Measurements from ENCODE around the gene AAMP.

- TF ChIP-seq FOXA1 (IDR thresholded peaks at IDR 0.05) (no peak), ZNF384 (IDR thresholded peaks at IDR 0.05) (no peak), BHLHE40 (IDR thresholded peaks at IDR 0.05; ENCODE audit: borderline replicate concordance) (no peak), SP1 (IDR thresholded peaks at IDR 0.05) (no peak), FOXM1 (IDR thresholded peaks at IDR 0.05; ENCODE audit: borderline replicate concordance) (no peak), ARNT (IDR thresholded peaks at IDR 0.05) (no peak), CTBP1 (IDR thresholded peaks at IDR 0.05; ENCODE audit: borderline replicate concordance) (no peak)
Measured at GRCh38 chr2:218244204-218244603, 25.7 kb downstream of the AAMP start.

Measured in HEK293T (cell line).